Activated CD4-positive, alpha-beta T cell treated with anti-CD3 and anti-CD28 coated beads for 1 hour (primary cell): Measurements from ENCODE around the gene IRAK3.
"Not testable (repeated sequence)": the region's sequence is repeated elsewhere in the genome, so short reads cannot be mapped to it uniquely, and the experiment has no call there.

Source experiments
- DNase-seq: peaks from one replicate; pipeline ENCODE4 v3.0.0-alpha.2; 2020

IRAK3 gene

GRCh38 chr12:66228462-66228861, 39.4 kb downstream of the IRAK3 start:
- DNase-seq = no peak

- DNase-seq = no peak
Measured at GRCh38 chr12:66232263-66232662, 43.2 kb downstream of the IRAK3 start.

GRCh38 chr12:66234037-66234693, 45.2 kb downstream of the IRAK3 start:
- peak; percentile 15 for DNase-seq

GRCh38 chr12:66234773-66235625, 46.0 kb downstream of the IRAK3 start:
- DNase-seq = peak; percentile 14

- DNase-seq = no peak
Measured at GRCh38 chr12:66235626-66236281, 46.7 kb downstream of the IRAK3 start.

- DNase-seq = not testable (repeated sequence)
Measured at GRCh38 chr12:66236282-66236675, 47.3 kb downstream of the IRAK3 start.

- no peak for DNase-seq
Measured at GRCh38 chr12:66236969-66237368, 48.0 kb downstream of the IRAK3 start.

- no peak for DNase-seq
Measured at GRCh38 chr12:66237505-66238175, 48.6 kb downstream of the IRAK3 start.

- no peak for DNase-seq
Measured at GRCh38 chr12:66239295-66239694, 50.3 kb downstream of the IRAK3 start.

- DNase-seq = no peak
Measured at GRCh38 chr12:66240096-66240820, 51.2 kb downstream of the IRAK3 start.

GRCh38 chr12:66241061-66242043, 52.3 kb downstream of the IRAK3 start:
- no peak for DNase-seq

GRCh38 chr12:66242311-66242710, 53.3 kb downstream of the IRAK3 start:
- no peak for DNase-seq

GRCh38 chr12:66243911-66244310, 54.9 kb downstream of the IRAK3 start:
- no peak for DNase-seq

GRCh38 chr12:66244446-66244845, 55.4 kb downstream of the IRAK3 start:
- DNase-seq = no peak

GRCh38 chr12:66247741-66248140, 58.7 kb downstream of the IRAK3 start:
- DNase-seq = no peak

- no peak for DNase-seq
Measured at GRCh38 chr12:66251049-66251448, 62.0 kb downstream of the IRAK3 start.

- no peak for DNase-seq
Measured at GRCh38 chr12:66252771-66253170, 63.8 kb downstream of the IRAK3 start.

- DNase-seq = no peak
Measured at GRCh38 chr12:66255737-66256136, 66.7 kb downstream of the IRAK3 start.

- DNase-seq = no peak
Measured at GRCh38 chr12:66258011-66258410, 69.0 kb downstream of the IRAK3 start.

GRCh38 chr12:66262737-66263136, 73.7 kb downstream of the IRAK3 start:
- DNase-seq = no peak

GRCh38 chr12:66268562-66268961, 79.5 kb downstream of the IRAK3 start:
- DNase-seq = no peak
